NCI-H2107 (cell line): ENCODE results near the gene MEIS2.

Experiments used
- DNase-seq: peaks from one replicate; lab custom pipeline; 2025; lab: John Stamatoyannopoulos, UW

The MEIS2 gene

DNA sequence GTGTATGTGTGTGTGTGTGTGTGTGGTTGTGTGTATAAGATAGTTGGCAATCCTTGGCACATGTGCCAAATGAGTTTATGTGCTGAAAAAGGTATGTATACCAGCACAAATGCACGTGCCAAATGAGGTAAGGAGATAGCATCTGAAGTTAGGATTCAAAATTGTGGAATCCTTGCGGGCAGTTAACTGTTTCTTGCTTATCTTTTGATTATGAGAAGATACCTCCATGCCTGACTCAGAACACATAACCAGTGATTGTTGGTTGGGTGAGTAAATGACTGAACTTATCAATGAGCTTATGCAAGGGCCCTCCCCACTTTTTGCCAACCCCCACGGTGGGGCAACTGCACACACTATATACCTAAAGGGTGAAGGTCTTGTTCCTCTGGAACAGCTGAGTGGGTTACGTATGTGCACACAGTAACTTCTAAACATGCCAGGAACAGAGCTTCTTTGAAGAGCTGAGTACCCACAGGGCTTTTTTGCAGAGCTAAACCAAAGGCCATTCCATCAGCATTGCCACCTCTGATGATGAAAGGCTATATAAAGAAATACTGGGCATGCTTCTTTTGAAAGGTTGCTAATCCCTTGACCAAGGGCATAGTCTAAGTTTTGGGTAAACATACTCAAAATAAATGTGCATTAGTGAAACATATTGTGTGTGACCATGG lies 60.1 kb downstream of the MEIS2 start:
- no peak for DNase-seq

DNA sequence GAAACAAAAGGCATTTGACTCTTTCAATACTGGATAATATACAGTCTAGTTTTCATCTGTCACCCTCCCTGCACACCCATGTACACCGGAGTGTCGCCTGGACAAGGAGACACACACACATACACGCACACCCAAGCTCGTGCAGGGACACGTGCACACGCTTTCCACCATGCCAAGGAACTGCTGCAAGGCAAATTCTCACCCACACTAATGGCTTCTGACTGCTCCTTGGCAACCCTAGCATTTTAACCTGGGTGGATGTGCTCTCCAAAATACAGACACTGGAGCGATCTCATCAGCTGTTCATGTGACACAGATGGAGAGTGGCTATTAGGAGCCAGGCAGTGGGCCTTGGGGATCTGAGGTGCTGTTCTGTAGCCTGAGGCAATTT lies 61.6 kb downstream of the MEIS2 start:
- no peak for DNase-seq

- no peak for DNase-seq
Measured at GRCh38 chr15:37037850-37038715, 62.3 kb downstream of the MEIS2 start.

DNA sequence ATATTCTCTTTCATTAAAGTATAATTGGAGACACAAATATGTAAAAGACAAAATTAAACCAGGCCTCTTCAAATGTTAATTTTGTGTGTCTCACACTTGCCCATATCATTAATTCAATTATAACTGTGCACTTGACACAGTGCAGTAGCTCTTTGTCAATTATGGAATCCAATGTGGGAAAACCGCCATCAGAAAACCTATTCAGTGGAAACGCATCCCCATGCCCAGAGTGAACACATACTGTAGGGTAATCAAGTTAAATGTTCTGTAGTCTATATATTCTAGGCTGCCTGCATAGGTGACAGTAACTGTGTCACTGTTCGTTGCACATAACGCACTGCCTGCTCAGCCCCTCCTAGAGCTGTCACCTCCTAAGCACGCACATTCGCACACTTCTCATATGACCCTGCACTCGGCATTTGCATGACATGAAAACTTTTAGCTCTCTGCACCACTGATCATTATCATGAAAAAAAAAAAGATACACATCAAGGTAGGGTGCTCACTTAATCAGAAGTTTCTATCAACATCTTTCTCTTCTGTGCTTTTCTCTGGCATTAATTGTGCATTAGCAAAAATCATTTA lies 63.2 kb downstream of the MEIS2 start:
- DNase-seq: no peak

DNA sequence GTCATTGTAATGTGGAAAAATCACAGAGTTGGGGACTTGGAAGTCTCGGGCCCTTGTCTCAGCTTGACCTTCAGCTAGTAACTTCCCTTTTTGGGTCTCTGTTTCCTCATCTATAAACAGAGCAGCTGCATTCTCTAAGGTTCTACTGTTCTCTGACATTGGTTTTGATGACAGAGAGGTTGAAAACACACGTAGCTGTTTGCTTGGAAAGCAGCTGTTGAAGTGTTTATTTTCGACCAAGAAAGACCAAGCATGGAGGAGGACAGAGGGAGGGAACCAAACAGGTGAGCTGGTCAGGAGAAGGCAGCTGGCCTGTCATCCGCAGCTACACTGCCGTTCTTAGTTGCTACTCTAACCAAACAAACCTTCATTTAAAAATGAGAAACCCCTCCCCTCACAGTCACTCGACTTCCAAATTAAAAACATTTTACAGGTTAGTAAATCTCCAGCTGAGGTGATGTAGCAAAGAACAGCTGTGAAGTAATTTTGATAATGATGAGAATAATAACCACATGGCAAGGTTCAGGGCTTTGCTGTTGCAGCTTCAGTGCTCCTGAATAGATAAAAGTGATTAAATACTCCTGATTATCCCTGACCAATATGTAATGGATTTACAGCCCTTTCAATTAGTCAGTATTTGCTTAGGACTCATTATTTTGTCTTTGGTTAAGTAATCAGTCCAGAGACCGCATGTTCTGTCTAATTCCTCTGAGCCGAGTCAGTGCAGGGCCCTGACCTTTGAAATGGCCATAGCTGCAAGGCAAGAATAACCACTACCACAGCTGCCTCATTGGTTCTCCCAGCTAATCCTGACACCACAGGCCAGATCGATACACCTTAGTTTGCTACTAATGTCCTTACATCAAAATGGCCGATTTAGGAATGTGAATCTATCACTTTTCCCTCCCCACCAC lies 65.3 kb downstream of the MEIS2 start:
- DNase-seq: no peak

DNA sequence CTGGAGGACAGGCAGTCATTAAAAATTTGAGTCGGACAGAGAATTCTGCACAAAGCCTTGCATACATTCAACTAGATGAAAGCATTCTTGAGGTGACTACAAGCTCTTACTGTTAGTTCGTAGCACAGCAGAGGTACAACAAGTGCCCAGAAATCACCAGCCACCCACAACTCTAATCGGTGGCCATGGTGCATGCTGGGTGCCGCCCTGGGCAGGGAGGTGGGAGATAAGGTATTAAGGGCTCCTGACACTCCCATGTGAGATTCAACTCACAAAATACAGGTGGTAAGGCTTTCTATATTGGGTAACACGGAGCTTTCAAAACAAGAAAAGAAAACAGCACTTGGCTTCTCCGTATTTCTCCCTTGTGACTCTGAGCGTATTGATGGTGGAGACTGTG lies 66.0 kb downstream of the MEIS2 start:
- no peak for DNase-seq

DNA sequence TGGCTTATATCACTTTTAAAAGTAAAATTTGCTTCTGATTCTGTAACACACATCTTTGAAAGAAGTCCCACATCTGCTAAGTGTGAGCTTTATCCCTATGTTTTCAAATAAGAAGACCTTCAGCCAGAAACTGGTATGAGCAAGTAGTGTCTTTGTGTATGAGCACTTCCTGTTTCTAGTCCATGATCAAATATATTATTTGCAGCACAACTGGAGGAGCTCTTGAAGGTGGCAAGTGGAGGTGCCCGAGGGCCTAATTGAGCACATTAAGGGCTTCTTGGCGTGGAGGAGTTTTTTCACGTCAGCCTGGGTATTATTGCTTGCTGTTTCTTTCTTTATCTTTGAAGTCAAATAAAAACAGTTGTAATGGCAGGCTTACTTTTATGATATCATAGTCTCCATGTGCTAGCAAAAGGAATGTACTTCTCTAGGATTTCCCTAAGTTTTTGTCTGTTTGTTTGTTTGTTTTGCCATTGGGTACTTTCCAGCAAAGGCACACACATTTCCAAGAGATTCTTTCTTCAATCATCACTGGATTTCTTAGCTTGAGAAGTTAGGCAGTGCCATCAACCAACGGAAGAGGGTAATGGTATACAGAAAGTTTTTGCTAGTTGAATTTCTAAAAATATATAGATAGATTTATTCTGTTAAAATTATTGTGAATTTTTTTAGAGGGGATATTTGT lies 68.1 kb downstream of the MEIS2 start:
- DNase-seq: no peak

DNA sequence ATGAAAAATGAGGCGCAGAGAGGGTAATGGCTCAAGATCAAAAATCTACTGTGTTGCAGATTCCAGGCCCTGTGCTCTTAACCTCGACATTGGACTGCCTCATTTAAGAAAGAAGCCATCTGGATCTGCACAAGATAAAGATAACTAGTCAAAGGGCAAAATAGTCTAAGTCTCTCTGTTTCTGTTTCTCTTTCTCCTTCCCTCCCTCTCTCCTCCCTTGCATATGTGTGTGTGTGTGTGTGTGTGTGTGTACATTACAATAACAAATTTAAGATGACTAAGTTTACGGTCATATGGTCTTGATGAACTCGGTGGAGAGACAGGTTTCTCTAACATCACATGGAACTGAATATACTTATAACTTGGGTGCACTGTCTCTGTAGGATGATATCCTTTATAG lies 69.2 kb downstream of the MEIS2 start:
- DNase-seq: no peak

DNA sequence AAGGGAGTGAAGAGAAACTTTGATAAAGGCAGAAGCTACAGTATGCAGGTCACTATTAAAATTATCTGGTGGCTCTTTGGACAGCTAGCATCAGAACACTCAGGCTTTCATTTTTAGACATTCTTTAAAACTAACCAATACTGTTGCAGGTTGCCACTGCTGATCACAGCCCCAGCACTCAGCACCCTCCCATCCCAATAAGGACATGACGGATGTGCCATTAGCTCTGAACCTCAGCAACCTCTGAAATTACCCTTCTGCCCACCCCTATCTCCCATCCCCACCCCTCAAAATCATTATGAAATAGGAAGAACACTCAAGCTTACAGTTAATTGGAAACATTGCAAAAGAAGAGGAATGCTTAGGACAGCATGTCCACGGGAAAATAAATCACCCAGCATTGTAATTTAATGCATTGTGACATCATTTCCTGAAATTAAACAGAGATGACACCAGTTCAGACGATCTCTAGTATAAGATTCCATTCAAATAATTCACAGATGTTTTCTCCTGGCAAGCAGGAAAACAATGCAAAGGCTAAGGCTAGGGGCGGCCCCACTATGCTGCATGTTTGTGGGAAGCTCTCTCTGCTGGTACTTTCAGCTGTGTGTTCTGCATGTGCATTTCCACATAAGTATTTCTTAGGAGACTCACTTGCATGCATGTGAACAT lies 71.6 kb downstream of the MEIS2 start:
- no peak for DNase-seq

GRCh38 chr15:37020852-37021251 lies 79.5 kb downstream of the MEIS2 start:
- no peak for DNase-seq

GRCh38 chr15:37019479-37020433 lies 80.6 kb downstream of the MEIS2 start:
- peak; percentile 3 for DNase-seq

DNA sequence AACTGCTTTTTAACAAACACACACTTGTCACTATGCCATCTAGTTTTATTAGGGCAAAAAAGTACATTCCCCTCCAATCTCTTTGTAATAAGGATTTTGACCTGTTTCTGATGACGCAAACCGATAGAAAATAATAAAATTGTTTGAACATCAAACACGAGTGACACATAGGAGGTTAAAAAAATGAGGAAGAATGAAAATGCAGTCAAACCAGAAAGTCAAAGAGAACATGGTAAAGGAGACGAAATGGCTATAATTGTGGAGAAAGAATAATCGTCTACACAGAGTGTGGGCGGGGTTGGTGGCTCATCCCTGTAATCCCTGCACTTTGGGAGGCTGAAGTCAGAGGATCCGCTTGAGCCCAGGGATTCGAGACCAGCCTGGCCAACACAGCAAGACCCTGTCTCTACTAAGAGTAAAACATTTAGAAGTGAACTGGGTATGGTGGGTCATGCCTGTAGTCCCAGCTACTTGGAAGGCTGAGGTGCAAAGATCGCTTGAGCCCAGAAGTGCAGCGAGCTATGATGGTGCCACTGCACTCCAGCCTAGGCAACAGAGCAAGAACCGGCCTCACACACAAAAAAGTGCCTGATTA lies 83.2 kb downstream of the MEIS2 start:
- DNase-seq: no peak

- no peak for DNase-seq
Measured at GRCh38 chr15:37016231-37016630, 84.1 kb downstream of the MEIS2 start.

GRCh38 chr15:37015451-37015850 lies 84.9 kb downstream of the MEIS2 start:
- no peak for DNase-seq

DNA sequence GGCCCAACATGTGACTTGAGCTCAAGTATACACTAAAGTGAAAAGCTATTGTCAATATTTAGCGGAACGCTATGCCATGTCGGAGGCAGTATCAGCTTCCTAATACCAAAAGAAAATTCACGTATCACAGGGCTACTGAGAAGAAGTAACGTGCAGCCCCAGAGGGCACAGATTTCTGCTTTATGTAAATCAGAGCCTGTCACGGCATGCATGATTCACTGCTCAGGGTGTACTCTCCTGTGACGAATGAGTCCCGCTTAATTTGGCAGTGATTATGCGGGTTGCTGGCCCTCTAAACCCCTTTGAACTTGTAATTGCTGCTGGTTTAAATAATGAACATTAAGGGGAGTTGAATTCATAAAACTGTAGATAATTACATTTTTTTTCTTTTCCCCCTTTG lies 85.3 kb downstream of the MEIS2 start:
- DNase-seq: no peak

DNA sequence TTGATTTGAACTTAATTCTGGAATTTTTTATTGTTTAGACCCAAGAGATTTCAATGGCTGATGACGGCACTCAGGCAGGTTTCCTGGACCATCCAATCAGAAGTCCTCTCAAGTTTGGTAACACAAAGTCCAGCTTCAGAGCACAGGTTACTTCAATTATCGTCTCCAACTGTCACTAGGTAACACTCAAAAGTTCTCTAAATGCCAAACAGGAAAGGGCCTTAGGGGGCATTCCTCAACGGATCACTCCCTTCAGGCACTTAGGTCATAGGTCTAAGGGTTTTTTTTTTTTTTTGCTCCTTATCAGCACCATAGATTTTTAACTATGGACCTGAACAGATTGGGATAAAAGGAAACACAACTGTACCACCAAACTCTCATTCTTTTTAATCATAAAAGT lies 85.8 kb downstream of the MEIS2 start:
- DNase-seq: no peak

- no peak for DNase-seq
Measured at GRCh38 chr15:37014137-37014536, 86.2 kb downstream of the MEIS2 start.

- DNase-seq: no peak
Measured at GRCh38 chr15:37010595-37010994, 89.8 kb downstream of the MEIS2 start.

- no peak for DNase-seq
Measured at GRCh38 chr15:37009288-37009687, 91.1 kb downstream of the MEIS2 start.
